DOHH2 (cell line): ENCODE results near the gene ATP9B.

Experiments
- EZH2phosphoT487 ChIP-seq: fragments of 200-600 bp; sonication (generic); IDR thresholded peaks from 2 replicates; pipeline ENCODE4 v1.6.1; 2017; ENCODE audit warnings: borderline replicate concordance, mild to moderate bottlenecking, antibody characterized with exemption, low read length, moderate library complexity, mixed read lengths
- TF ChIP-seq, protein P1 (sequence below): fragments of 200-600 bp; sonication (generic); IDR thresholded peaks from one replicate; pipeline ENCODE4 v1.5.1; 2014; ENCODE audit warnings: antibody characterized with exemption, mild to moderate bottlenecking, low read depth, low read length; ENCODE audit not compliant: poor library complexity, severe bottlenecking

DNA sequence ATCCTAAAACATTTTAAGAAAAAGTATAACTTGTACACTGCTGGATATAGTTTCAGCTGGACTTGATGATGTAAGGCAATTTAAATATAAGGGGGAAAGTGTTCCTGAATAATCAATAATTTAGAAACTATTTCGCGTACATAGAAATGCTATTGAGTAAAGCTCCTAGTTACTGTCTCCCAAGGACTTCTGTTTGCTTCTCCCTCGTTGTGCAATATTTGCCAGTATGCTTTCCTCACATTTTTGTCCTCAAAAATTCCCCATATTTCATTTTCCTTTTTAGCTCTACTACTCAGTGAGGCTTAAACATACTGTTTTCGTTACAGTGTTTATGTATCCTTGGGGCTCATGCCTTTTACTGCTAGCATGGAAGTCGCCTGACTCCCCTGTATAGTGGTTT, 36.9 kb downstream of the ATP9B start:
- TF ChIP-seq, protein P1, sequence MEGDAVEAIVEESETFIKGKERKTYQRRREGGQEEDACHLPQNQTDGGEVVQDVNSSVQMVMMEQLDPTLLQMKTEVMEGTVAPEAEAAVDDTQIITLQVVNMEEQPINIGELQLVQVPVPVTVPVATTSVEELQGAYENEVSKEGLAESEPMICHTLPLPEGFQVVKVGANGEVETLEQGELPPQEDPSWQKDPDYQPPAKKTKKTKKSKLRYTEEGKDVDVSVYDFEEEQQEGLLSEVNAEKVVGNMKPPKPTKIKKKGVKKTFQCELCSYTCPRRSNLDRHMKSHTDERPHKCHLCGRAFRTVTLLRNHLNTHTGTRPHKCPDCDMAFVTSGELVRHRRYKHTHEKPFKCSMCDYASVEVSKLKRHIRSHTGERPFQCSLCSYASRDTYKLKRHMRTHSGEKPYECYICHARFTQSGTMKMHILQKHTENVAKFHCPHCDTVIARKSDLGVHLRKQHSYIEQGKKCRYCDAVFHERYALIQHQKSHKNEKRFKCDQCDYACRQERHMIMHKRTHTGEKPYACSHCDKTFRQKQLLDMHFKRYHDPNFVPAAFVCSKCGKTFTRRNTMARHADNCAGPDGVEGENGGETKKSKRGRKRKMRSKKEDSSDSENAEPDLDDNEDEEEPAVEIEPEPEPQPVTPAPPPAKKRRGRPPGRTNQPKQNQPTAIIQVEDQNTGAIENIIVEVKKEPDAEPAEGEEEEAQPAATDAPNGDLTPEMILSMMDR, result no peak
- TF ChIP-seq EZH2phosphoT487, result no peak
